Sigmoid colon (tissue), 7 donors: ENCODE measurements around the gene DIRAS1. TPM values are rescaled to one million over a fixed set of nuclear protein-coding genes. Genes with fewer than 3 reads are reported as not detected.
A peak's percentile ranks its signal among the peaks of the same experiment; 100 is the strongest.

Source experiments
- DNase-seq: peaks from one replicate; pipeline ENCODE4 v3.0.0-alpha.2; 2019
- H3K27ac ChIP-seq, 4 donors: fragments of 200-600 bp; sonication (generic); one replicate each; pipeline ENCODE4 v1.5.1; 2016 to 2019; ENCODE audit warnings: mild to moderate bottlenecking in 1 of 4
- H3K27me3 ChIP-seq, 3 donors: fragments of 200-600 bp; sonication (generic); one replicate each; pipeline ENCODE4 v1.5.1; 2019; ENCODE audit warnings: mild to moderate bottlenecking in 1 of 3
- H3K36me3 ChIP-seq, 4 donors: fragments of 200-600 bp; sonication (generic); one replicate each; pipeline ENCODE4 v1.5.1; 2016 to 2019
- H3K4me1 ChIP-seq, 4 donors: fragments of 200-600 bp; sonication (generic); one replicate each; pipeline ENCODE4 v1.5.1; 2017 to 2019
- H3K4me3 ChIP-seq, 4 donors: fragments of 200-600 bp; sonication (generic); one replicate each; pipeline ENCODE4 v1.5.1; 2017 to 2019; ENCODE audit warnings: mild to moderate bottlenecking in 2 of 4, moderate library complexity in 1 of 4
- H3K9me3 ChIP-seq, 4 donors: fragments of 200-600 bp in 3 of 4; sonication (generic) in 3 of 4; one replicate each; pipeline versions ENCODE4 v1.5.1 to v1.6.1; 2013 to 2019
- EP300 ChIP-seq, 4 donors: sonication (generic); formaldehyde crosslinking; IDR thresholded peaks; one replicate each; pipeline ENCODE4 v1.6.1; 2017; ENCODE audit warnings: antibody characterized with exemption in 4 of 4
- POLR2A ChIP-seq, 2 donors: fragments of 450-650 bp; IDR thresholded peaks; one replicate each; pipeline ENCODE4 v1.6.1; 2016; ENCODE audit warnings: antibody characterized with exemption in 2 of 2, mild to moderate bottlenecking in 2 of 2, moderate library complexity in 2 of 2
- POLR2AphosphoS5 ChIP-seq, 4 donors: sonication (generic); formaldehyde crosslinking; IDR thresholded peaks; one replicate each; pipeline ENCODE4 v1.6.1; 2017; ENCODE audit warnings: antibody characterized with exemption in 4 of 4
- WGBS, 2 donors: extraction: QIAGEN DNeasy Blood & Tissue Kit; methylation state at CpG; one replicate each; pipeline ENCODE4 v1.1.7; 2013; 5-methylcytosine and 5-hydroxymethylcytosine counted together
- intact Hi-C: fragments of 100-400 bp; cut with DNase I; formaldehyde crosslinking; loops from one replicate; pipeline ENCODE4 v1.15.1; 2023
- polyA plus RNA-seq, 3 donors: library from polyadenylated mRNA; stranded (reverse); fragments of 200-250 nt; gene quantifications; one replicate each; pipeline ENCODE4 v1.2.3, GENCODE V29; 2013
- total RNA-seq, 4 donors: library from RNA; depleted of rRNA; stranded (reverse); fragments of >200 nt; gene quantifications; one replicate each; pipeline ENCODE4 v1.1.0, GENCODE V29; 2016
- TF ChIP-seq, protein P1 (sequence below), 4 experiments: fragments of 450-650 bp in 3 of 4; fragments of 200-600 bp in 1 of 4; IDR thresholded peaks; one replicate each; pipeline ENCODE4 v1.5.1; 2016 to 2019; ENCODE audit warnings: antibody characterized with exemption in 4 of 4, mild to moderate bottlenecking in 3 of 4, moderate library complexity in 2 of 4
- donor health status: healthy with polysubstance abuse.
- donor health status: Bipolar disorder and iron deficiency.
- donor health status: healthy.

The DIRAS1 gene
- total and polyA plus RNA-seq, 7 donors: 0.33 to 2.2 (median 1.4) TPM

DNA sequence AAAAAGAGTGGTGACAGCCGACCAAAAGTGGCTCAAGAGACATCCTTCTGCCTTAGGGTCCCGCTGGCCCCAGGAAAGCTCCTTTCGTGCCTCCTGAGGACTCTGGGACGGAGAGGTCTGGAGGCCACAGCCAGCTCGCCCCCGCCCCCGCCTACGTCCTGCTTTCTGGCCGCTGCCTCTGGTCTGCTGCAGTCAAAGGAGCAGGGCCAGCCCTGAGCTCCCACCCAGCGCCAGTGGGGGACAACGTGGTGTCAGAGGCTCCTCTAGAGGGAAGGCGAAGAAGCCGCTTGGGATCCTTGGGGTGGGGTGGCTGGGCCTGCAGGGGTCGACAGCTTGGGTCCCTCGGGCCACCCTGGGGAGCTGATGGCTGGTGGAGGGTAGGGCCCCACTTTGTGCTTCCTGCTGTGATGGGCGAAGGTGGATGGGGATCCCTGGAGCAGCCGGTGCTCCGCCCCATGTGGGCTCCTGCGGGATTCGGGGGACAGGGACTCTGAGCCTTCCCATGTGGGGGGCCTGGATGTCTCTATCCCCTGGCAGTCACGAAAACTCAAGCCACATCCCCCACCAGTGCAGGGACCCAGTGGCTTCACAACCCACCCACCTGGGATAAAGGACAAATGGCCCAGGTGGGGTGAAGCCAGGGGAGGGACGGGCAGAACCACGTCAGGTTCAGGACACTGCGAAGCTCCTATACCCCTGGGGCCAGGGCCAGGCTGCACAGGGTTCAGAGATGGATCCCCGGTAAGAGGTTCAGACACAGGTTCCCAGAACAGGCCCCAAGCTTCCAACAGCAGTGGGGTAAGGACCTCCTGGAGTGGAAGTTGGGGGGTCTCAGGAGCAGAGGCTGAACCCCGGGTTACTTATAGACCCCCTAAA, 9.0 kb upstream of the DIRAS1 start:
- H3K27me3 ChIP-seq: peaks cover 8 to 33% (median 27%) of the 10 kb centered on the region in 3 donors
- H3K9me3 ChIP-seq: no peaks in the 10 kb centered on the region
- DNase-seq: peak; percentile 45
- H3K36me3 ChIP-seq: peaks cover 0 to 31% (median 8%) of the 10 kb centered on the region in 4 donors
- WGBS, 2 donors: 87 to 92% methylated on average over 26 of the region's 26 CpGs
- no peak overlapping the region for H3K27ac ChIP-seq
- no peak overlapping the region for H3K4me3 ChIP-seq
- no peak for TF ChIP-seq EP300 (IDR thresholded peaks at IDR 0.05)
- TF ChIP-seq, protein P1, sequence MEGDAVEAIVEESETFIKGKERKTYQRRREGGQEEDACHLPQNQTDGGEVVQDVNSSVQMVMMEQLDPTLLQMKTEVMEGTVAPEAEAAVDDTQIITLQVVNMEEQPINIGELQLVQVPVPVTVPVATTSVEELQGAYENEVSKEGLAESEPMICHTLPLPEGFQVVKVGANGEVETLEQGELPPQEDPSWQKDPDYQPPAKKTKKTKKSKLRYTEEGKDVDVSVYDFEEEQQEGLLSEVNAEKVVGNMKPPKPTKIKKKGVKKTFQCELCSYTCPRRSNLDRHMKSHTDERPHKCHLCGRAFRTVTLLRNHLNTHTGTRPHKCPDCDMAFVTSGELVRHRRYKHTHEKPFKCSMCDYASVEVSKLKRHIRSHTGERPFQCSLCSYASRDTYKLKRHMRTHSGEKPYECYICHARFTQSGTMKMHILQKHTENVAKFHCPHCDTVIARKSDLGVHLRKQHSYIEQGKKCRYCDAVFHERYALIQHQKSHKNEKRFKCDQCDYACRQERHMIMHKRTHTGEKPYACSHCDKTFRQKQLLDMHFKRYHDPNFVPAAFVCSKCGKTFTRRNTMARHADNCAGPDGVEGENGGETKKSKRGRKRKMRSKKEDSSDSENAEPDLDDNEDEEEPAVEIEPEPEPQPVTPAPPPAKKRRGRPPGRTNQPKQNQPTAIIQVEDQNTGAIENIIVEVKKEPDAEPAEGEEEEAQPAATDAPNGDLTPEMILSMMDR (IDR thresholded peaks at IDR 0.05): no peak
- no peak for TF ChIP-seq POLR2A (IDR thresholded peaks at IDR 0.05)
- no peak for TF ChIP-seq POLR2AphosphoS5 (IDR thresholded peaks at IDR 0.05)
- intact Hi-C loops: no loop called here
- H3K4me1 ChIP-seq: no peaks in the 10 kb centered on the region

DNA sequence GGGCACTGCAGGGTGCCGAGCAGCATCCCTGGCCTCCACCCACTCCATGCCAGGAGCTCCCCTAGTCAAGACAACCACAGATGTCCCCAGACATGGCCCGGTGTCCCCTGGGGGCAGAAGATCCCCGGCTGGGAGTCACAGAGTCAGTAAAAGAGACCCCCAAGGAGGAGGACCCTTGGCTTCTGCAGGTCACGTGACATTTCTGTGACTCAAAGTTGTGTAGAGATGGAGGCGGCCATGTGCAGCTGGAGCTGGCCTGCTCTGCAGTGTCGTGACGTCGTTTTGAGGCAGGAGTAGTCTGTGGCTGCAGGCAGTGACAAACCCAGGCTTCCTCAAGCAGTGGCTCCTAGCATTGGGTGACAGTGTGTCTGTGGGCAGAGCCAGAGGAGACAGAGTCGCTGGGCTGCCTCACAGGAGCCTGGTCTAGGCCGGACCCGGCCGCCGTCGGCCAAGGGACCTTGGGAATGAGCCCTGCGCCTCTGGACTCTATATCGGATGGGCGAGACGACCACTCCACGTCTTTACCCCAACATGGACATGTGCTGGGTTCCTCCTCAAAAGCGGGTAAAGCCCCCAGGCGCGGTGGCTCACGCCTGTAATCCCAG, 7.7 kb upstream of the DIRAS1 start:
- TF ChIP-seq POLR2AphosphoS5 (IDR thresholded peaks at IDR 0.05) (no peak), EP300 (IDR thresholded peaks at IDR 0.05) (no peak), POLR2A (IDR thresholded peaks at IDR 0.05) (no peak)
- TF ChIP-seq, protein P1 (IDR thresholded peaks at IDR 0.05): no peak
- intact Hi-C loops: no loop called here

GRCh38 chr19:2727640-2727944, 6.4 kb upstream of the DIRAS1 start:
- WGBS, 2 donors: 61 to 69% methylated on average over 16 of the region's 16 CpGs
- intact Hi-C loops: no loop called here
- Histone ChIP-seq H3K36me3 (peaks cover 0 to 8% (median 0%) of the 10 kb centered on the region in 4 donors), H3K4me3 (no peak overlapping the region), H3K4me1 (peaks cover 0 to 13% (median 12%) of the 10 kb centered on the region in 4 donors), H3K27me3 (peaks cover 8 to 33% (median 27%) of the 10 kb centered on the region in 3 donors), H3K9me3 (no peaks in the 10 kb centered on the region), H3K27ac (no peak overlapping the region)
- no peak for TF ChIP-seq POLR2A (IDR thresholded peaks at IDR 0.05)
- no peak for TF ChIP-seq POLR2AphosphoS5 (IDR thresholded peaks at IDR 0.05)
- TF ChIP-seq, protein P1 (IDR thresholded peaks at IDR 0.05): no peak
- TF ChIP-seq EP300 (IDR thresholded peaks at IDR 0.05): no peak
- DNase-seq: no peak

More for the DNA sequence above, 7.7 kb upstream of the DIRAS1 start:
- no peak for DNase-seq
- 84 to 86% methylated on average over 23 of the region's 23 CpGs for WGBS, 2 donors
- Histone ChIP-seq H3K4me3 (no peak overlapping the region), H3K9me3 (no peaks in the 10 kb centered on the region), H3K27me3 (peaks cover 8 to 33% (median 27%) of the 10 kb centered on the region in 3 donors), H3K27ac (no peak overlapping the region), H3K4me1 (peaks cover 0 to under 1% (median 0%) of the 10 kb centered on the region in 4 donors), H3K36me3 (peaks cover 0 to 19% (median 2%) of the 10 kb centered on the region in 4 donors)

DNA sequence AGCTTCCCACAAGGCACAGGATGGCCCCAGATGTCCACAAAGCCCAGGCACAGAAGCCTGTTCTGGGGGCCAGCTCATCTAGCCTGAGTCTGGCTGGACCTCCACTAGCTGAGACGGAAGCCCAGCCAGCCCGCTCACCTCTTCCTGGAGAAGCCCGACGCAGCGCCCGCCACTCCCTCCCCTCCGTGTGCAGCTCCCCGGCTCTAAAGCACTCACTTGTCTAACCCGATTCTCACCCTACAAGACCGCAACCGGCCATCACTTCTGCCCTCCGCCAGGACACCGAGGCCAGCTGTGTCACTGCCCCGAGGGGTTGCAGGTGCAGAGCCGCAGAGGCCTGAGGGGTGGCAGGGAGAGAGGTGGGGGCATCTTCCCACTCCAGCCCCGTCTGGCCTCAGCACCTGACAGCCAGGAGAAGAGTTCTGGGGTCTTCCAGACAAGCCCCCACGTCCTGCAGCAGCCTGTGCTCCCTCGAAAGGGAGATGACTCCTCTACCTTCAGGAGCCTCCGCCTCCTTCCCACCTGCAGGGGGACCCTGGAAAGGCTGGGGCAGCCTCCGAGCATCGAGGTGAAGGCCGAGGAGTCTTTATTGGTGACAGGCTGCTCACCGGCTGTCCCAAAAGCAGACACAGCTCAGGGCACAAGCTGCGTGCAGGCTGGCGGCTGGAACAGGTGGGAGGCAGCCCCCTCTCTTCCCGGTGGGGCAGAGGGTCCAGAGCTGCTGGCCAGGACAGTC, 5.9 kb upstream of the DIRAS1 start:
- 14 to 18% methylated on average over 26 of the region's 26 CpGs for WGBS, 2 donors
- no peak overlapping the region for H3K27ac ChIP-seq
- no peak overlapping the region for H3K4me3 ChIP-seq
- TF ChIP-seq POLR2AphosphoS5 (IDR thresholded peaks at IDR 0.05) (no peak), EP300 (IDR thresholded peaks at IDR 0.05) (no peak), POLR2A (IDR thresholded peaks at IDR 0.05) (no peak)
- TF ChIP-seq, protein P1 (IDR thresholded peaks at IDR 0.05): no peak
- intact Hi-C loops: no loop called here
- H3K36me3 ChIP-seq: peaks cover 0 to 3% (median 0%) of the 10 kb centered on the region in 4 donors
- H3K9me3 ChIP-seq: no peaks in the 10 kb centered on the region
- peaks cover 0 to 13% (median 13%) of the 10 kb centered on the region in 4 donors for H3K4me1 ChIP-seq
- DNase-seq: no peak
- peaks cover 8 to 35% (median 27%) of the 10 kb centered on the region in 3 donors for H3K27me3 ChIP-seq
